T-helper 2 cell treated with Interferon-gamma antibody and Interleukin-4, amounts not matched to agents 5 μg/mL and 100 μg/mL, for 36 hours (primary cell): ENCODE results near the gene VPS4B.
"Not testable (repeated sequence)": the region's sequence is repeated elsewhere in the genome, so short reads cannot be mapped to it uniquely, and the experiment has no call there.

ENCODE experiments used
- DNase-seq: peaks from one replicate; pipeline ENCODE4 v3.0.0; 2021; ENCODE audit warnings: low spot score
- H3K27ac Mint-ChIP-seq: one replicate; pipeline ENCODE4 v1.8.0; 2021; ENCODE audit warnings: mild to moderate bottlenecking, mixed read lengths
- H3K27me3 Mint-ChIP-seq: one replicate; pipeline ENCODE4 v1.8.0; 2021; ENCODE audit warnings: low read depth, mixed read lengths
- H3K36me3 Mint-ChIP-seq: one replicate; pipeline ENCODE4 v1.8.0; 2021; ENCODE audit warnings: low read depth, mixed read lengths
- H3K4me1 Mint-ChIP-seq: one replicate; pipeline ENCODE4 v1.8.0; 2021; ENCODE audit warnings: low read depth, mixed read lengths
- H3K4me3 Mint-ChIP-seq: one replicate; pipeline ENCODE4 v1.8.0; 2022; ENCODE audit warnings: mild to moderate bottlenecking, moderate library complexity, mixed read lengths
- H3K9me3 Mint-ChIP-seq: one replicate; pipeline ENCODE4 v1.8.0; 2021; ENCODE audit warnings: mixed read lengths

The VPS4B gene

DNA sequence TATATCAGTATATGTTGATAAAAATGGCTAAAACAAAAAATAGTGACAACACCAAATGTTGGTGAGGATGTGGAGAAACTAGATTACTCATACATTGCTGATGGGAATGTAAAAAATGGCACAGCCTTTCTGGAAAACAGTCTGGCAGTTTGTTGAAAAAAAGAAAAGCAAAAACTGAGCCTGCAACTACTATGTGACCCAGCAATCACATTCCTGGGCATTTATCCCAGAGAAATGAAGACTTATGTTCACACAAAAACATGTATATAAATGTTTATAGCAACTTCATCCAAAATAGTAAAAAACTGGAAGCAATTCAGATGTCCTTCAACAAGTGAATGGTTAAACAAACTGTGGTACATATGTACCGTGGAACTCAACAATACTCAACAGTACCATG lies 47.7 kb downstream of the VPS4B start:
- Mint-ChIP-seq H3K9me3 (peaks cover 7% of the 10 kb centered on the region), H3K27me3 (no peaks in the 10 kb centered on the region), H3K27ac (no peak overlapping the region), H3K4me3 (no peak overlapping the region), H3K36me3 (peaks cover 7% of the 10 kb centered on the region), H3K4me1 (peaks cover 19% of the 10 kb centered on the region)
- DNase-seq = no peak

DNA sequence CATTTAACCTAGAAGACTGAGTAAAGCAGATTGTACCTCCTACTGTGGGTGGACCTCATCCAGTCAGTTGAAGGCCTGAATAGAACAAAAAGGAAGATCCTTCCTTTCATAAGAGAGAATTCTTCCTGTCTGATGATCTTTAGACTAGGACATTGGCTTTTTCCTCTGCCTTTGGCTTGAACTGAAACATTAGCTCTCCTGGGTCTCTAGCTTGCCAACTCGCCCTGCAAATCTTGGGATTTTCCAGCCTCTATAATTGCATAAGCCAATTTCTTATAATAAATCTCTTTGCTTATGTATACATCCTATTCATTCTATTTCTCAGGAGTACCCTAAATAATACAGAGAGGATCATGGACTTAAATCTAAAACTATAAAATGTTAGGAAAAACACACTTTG lies 49.1 kb downstream of the VPS4B start:
- no peak overlapping the region for H3K27ac Mint-ChIP-seq
- H3K4me1 Mint-ChIP-seq = peaks cover 14% of the 10 kb centered on the region
- peaks cover 21% of the 10 kb centered on the region for H3K9me3 Mint-ChIP-seq
- no peaks in the 10 kb centered on the region for H3K27me3 Mint-ChIP-seq
- no peak overlapping the region for H3K4me3 Mint-ChIP-seq
- DNase-seq = no peak
- H3K36me3 Mint-ChIP-seq = peaks cover 15% of the 10 kb centered on the region

DNA sequence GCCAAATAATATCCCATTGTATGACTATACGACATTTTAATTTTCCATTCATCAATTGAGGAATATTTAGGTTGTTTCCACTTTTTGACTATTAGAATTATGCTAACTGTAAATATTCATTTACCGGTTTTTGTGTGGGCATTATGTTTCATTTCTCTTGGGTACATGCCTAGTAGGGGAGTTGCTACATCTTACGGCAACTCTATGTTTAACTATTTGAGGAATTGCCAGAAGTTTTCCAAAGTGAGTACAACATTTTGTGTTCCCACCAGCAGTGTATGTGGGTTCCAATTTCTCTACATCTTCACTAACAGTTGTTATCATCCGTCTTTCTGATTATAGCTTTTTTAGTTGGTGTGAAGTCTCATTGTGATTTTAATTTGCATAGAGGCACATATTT lies 53.7 kb downstream of the VPS4B start:
- peaks cover 33% of the 10 kb centered on the region for H3K4me1 Mint-ChIP-seq
- peak overlapping the region; percentile 88 for H3K4me3 Mint-ChIP-seq
- no peak for DNase-seq
- H3K27ac Mint-ChIP-seq = no peak overlapping the region
- H3K9me3 Mint-ChIP-seq = peaks cover 26% of the 10 kb centered on the region
- peaks cover 18% of the 10 kb centered on the region for H3K36me3 Mint-ChIP-seq
- H3K27me3 Mint-ChIP-seq = no peaks in the 10 kb centered on the region

DNA sequence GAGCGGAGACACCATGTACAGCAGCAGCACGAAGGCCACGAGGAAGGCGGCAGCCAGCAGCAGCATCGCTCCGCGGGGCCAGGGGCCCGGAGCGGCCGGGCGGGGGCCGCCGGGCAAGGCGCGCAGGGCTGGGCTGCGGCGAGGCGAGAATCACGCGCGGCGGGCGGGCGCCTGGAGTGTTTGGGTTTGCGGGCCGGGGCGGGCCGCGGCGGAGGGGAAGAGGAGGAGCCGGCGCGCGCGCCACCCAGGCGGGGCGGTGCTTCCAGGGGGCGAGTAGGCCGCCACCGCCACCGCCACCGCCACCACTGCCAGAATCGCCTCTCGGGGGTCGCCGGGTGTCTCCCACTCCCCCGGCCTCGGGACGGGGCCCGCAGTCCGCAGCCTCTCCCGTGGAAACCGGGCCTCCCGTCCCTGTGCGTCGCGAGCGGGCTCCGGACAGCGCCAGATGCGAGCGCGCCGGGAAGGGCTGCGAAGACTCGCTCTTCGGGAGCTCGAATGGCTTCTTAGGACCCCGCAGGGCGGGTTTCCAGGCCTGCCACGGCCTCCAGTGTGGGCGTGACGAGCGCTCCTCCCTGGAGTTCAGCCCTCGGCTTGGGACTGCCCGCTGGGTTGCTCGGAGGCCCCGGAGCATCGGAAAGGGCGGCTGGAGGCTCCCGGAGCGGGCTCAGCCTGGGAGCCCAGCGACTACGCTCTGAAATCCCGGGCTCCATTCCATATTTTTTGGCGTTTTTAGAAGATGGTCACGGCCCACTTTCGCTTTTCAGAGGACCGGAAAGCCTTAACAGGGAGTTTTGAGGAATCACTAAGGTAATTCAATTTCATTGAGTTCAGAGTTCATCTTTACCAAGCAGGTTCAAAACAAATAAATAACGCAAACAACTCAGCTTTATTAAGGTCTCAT lies 55.0 kb downstream of the VPS4B start, which contains the start of gene KDSR:
Gene KDSR, minus strand, starts transcription at position 154 of the 901 bp plus-strand sequence. Its CDS starts 88 bp downstream, at position 66.
- H3K27ac Mint-ChIP-seq = peak within 1 kb of the TSS; percentile 85
- peaks cover 27% of the 10 kb centered on the region for H3K9me3 Mint-ChIP-seq
- H3K4me1 Mint-ChIP-seq = peaks cover 35% of the 10 kb centered on the region
- H3K36me3 Mint-ChIP-seq = peaks cover 20% of the 10 kb centered on the region
- H3K27me3 Mint-ChIP-seq = no peaks in the 10 kb centered on the region
- peak; percentile 84 for DNase-seq
- peak within 1 kb of the TSS; percentile 98 for H3K4me3 Mint-ChIP-seq

DNA sequence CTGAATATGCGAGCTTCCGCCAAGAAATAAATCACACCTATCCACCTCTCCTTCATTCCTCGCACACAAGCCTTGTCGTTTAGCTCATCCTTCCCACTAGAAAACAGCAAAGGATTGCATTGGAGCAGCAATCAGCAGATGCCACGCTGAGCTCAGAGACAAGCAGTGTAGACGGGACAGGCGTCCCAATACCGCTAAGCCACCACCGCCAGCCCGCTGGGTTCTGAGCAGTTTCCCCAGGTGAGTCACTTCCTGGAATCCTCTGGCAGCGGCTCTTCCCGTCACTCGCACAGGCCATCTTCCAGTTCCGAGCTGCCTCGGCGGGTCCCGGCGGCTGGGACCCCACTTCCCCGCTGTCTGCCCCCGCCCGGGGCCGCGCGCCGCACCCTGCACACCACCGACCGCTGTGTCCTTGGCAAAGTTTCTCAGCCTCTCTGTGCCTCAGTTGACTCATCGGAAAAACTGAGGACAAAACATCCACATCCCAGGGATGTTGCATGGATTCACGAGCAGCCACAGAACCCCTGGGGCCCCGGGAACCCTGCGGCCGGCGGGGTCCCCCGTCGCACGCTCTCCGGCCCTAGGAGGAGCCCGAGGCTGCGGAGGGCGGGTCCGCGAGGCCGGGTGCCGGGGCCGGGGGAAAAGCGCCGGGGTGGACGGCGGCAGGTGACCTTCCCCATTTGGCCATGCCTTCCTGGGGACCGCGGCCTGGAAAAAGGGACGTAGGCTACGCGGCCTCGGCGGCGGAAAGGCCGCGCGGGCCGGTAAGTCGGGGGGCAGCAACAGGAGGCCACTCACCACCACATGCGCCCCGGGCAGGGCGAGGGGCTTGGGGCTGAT lies 55.8 kb downstream of the VPS4B start:
- no peaks in the 10 kb centered on the region for H3K27me3 Mint-ChIP-seq

DNA sequence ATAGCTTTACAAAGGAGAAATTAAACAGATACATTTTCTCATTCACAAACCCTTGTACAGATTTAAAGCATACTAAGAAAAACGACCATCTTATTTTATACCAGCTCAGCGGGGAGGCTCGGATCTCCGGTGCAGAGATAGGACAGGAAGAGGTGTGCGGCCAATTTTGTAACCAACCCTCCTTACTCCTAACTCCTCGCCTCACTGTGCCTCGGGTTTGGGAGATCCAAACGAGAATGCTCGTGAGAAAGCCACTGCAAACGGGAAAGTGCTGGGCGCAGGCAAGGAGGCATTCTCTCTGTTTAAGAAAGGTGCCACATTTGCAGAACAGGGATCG lies 56.4 kb downstream of the VPS4B start:
- Mint-ChIP-seq H3K27me3 (no peaks in the 10 kb centered on the region), H3K27ac (peak overlapping the region; percentile 85), H3K4me1 (peaks cover 35% of the 10 kb centered on the region), H3K36me3 (peaks cover 27% of the 10 kb centered on the region), H3K9me3 (peaks cover 27% of the 10 kb centered on the region), H3K4me3 (peak overlapping the region; percentile 98)
- no peak for DNase-seq

More for the DNA sequence above, 55.8 kb downstream of the VPS4B start:
- Mint-ChIP-seq H3K9me3 (peaks cover 27% of the 10 kb centered on the region), H3K4me3 (peak overlapping the region; percentile 98), H3K27ac (peak overlapping the region; percentile 85), H3K36me3 (peaks cover 25% of the 10 kb centered on the region), H3K4me1 (peaks cover 35% of the 10 kb centered on the region)
- DNase-seq = peak; percentile 72

DNA sequence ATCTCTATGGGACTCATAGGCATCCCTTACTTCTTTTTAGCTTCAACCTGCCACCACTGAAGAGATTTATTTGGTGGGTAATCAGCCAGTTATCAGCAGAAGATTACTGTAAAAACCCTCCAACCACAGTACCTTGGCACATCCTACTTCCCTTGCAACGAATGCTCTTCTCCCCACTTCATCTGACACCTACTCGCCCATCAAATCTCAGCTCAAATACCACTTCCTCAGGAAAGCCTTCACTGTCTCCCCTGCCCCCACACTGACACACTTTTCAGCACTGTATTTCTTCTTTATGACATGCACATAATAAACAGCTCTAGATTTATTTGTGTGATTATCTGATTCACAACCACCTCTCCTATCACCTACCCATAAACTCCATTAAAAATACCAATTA lies 58.3 kb downstream of the VPS4B start:
- H3K9me3 Mint-ChIP-seq = peaks cover 14% of the 10 kb centered on the region
- peak; percentile 8 for DNase-seq
- H3K4me3 Mint-ChIP-seq = no peak overlapping the region
- no peaks in the 10 kb centered on the region for H3K27me3 Mint-ChIP-seq
- peaks cover 23% of the 10 kb centered on the region for H3K36me3 Mint-ChIP-seq
- H3K27ac Mint-ChIP-seq = no peak overlapping the region
- peaks cover 34% of the 10 kb centered on the region for H3K4me1 Mint-ChIP-seq

DNA sequence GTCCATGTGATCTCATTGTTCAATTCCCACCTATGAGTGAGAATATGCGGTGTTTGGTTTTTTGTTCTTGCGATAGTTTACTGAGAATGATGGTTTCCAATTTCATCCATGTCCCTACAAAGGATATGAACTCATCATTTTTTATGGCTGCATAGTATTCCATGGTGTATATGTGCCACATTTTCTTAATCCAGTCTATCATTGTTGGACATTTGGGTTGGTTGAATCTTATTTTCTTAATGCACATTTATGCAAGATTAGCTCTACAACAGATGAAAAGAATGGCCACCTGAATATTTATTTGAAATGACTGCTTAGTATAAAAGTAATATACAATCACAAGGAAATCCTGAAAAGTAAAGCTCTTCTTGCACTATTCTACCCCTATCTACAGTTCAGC lies 58.9 kb downstream of the VPS4B start:
- DNase-seq, H3K27ac Mint-ChIP-seq, H3K27me3 Mint-ChIP-seq, H3K4me3 Mint-ChIP-seq, H3K9me3 Mint-ChIP-seq: not testable (repeated sequence)
- Mint-ChIP-seq H3K4me1 (peaks cover 31% of the 10 kb centered on the region), H3K36me3 (peaks cover 20% of the 10 kb centered on the region)

DNA sequence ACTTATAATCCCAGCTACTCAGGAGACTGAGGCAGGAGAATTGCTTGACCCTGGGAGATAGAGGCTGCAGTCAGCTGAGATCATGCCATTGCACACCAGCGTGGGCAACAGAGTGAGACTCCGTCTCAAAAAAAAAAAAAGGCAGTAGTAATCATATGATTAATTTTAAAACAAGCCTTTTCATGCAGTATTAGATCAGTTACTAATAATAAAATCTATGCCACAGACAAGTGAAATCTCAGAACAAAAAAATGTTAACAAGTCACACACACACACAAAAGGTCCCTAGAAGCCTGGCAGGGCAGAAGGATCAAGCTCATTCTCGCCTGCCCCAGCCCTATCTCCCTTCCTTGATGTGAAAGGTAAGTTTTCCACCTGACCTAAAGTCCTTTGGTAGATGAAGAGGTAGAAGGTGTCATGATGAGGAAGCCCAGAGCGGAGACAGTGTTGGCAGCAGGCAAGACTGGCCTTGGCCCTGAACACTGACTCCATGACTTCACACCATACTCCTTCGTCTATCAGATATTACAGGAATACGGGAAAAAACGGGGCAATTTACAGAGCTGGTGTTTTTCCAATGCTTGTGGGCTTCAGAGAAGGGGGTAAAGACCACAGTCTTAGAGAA lies 65.9 kb downstream of the VPS4B start:
- Mint-ChIP-seq H3K4me3 (no peak overlapping the region), H3K27me3 (no peaks in the 10 kb centered on the region), H3K4me1 (no peaks in the 10 kb centered on the region), H3K27ac (no peak overlapping the region), H3K36me3 (peaks cover 28% of the 10 kb centered on the region), H3K9me3 (no peaks in the 10 kb centered on the region)
- DNase-seq = no peak

DNA sequence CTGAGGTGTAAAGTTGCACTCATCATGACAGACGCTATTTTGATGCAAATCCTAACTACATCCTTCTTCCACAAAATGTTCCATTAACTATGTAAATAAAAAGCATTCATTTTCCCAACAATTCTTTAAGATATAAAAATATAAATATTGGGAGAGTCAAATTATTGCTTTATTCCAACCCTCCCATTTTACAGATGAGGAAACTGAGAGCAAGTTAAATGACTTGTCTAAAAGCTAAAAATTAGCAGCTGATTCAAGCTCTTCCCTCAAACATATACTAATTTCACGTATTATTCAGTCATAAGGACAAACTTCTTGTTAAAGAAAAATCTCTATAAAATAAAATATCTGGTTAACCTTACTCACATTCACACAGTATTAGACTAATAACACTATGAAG lies 72.0 kb downstream of the VPS4B start:
- no peak for DNase-seq
- no peaks in the 10 kb centered on the region for H3K4me1 Mint-ChIP-seq
- H3K27me3 Mint-ChIP-seq = no peaks in the 10 kb centered on the region
- H3K36me3 Mint-ChIP-seq = peaks cover 37% of the 10 kb centered on the region
- no peaks in the 10 kb centered on the region for H3K9me3 Mint-ChIP-seq
- no peak overlapping the region for H3K4me3 Mint-ChIP-seq
- H3K27ac Mint-ChIP-seq = no peak overlapping the region

DNA sequence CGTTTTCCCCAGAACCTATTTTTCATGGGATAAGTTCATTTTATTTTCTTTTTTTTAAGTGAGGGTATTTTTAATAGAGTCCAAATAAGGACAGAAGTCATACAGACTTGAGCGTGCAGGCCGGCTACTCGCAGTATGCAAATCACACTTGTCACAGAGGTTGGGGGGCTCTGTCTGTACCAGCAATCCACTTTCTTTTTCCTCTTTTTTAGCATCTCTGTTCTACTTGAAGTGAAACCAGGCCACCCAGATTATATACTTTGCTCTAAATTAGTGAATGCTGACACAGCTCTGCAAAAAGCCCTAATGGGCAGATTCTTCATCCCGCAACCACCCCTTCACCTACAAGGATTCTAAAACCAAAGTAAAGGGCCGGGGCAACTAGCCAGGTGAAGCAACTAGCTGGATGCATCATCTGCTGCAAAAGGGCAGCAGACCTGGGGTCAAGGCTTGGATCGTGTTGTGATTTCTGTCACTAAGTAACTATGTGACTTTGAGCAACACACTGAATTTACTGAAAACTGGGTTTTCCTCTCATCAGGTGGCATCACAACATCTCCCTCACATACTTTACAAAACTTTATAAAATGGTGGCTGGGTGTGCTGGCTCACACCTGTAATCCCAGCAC lies 73.7 kb downstream of the VPS4B start:
- Mint-ChIP-seq H3K4me3 (no peak overlapping the region), H3K36me3 (peaks cover 33% of the 10 kb centered on the region), H3K4me1 (no peaks in the 10 kb centered on the region), H3K9me3 (no peaks in the 10 kb centered on the region), H3K27me3 (no peaks in the 10 kb centered on the region), H3K27ac (no peak overlapping the region)
- DNase-seq = no peak

DNA sequence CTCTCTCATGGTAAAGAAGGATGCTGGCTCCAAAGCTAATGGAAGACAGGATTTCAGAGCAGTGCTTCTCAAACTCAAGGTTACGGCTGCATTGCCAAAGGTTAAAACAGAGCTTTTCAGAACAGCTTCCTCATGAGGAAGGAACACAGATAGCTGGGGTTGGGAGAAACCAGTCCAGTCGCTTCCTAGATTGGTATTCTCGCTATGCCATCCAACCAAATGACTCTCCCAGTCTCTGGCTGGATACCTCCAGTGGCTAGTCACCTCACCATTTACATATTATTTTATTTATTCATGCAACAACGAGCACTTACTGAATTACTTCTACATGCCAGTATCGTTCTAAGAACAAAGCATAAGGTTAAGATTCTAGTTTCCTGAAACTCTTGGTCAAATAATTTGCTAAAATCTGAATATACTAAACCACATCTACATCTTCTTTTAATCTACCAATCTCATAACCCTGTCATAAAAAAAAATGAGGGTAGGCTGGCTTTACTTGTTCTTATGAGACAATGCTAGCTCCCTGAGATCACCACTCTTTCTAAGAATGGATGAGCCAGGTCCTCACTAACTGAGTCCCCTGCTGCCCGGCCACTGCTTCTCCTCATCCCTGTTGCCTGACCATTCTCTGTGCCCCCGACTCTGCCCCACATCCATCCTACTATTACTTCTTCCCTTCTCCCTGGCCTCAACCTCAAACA lies 75.6 kb downstream of the VPS4B start:
- Mint-ChIP-seq H3K36me3 (peaks cover 35% of the 10 kb centered on the region), H3K9me3 (no peaks in the 10 kb centered on the region), H3K4me1 (no peaks in the 10 kb centered on the region), H3K27me3 (no peaks in the 10 kb centered on the region), H3K27ac (no peak overlapping the region), H3K4me3 (no peak overlapping the region)
- DNase-seq = no peak

DNA sequence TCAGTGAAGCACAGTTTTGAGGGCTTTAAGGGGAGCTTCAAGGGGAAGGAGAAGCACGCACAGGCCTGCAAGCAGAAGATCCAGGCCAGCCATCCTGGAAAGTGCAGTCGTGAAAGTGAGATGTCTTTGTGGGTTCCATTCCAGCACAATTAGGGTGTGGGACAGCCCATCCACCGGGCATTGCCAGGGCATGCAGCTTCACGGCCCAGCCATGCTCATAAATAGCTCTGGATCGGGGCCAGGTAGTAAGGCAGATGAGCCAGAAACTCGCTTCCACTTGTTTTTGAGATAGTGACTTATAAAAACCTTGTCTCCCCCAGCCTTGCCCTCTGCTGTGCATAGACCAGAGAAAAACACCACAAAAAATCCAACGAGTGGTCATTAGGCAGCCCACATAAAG lies 76.2 kb downstream of the VPS4B start:
- DNase-seq = no peak
- H3K36me3 Mint-ChIP-seq = peaks cover 36% of the 10 kb centered on the region
- H3K9me3 Mint-ChIP-seq = no peaks in the 10 kb centered on the region
- H3K27ac Mint-ChIP-seq = no peak overlapping the region
- H3K4me3 Mint-ChIP-seq = no peak overlapping the region
- H3K4me1 Mint-ChIP-seq = no peaks in the 10 kb centered on the region
- no peaks in the 10 kb centered on the region for H3K27me3 Mint-ChIP-seq
